SK-N-SH (cell line): ENCODE data around the gene RRH. TPM values are rescaled to one million over a fixed set of nuclear protein-coding genes. Genes with fewer than 3 reads are reported as not detected.

Experiments used
- CTCF ChIA-PET: fragments of 300-600, 350-600 bp; formaldehyde crosslinking; extraction: SDS; loops from one replicate; lab custom pipeline; 2021; lab: Yijun Ruan, JAX
- POLR2A ChIA-PET: fragments of 350-600 bp; sonication (Branson Sonifier 250); formaldehyde crosslinking; extraction: SDS; loops from one replicate; lab custom pipeline; 2020; ENCODE audit warnings: antibody characterized with exemption, inconsistent platforms; lab: Yijun Ruan, JAX
- DNase-seq: peaks from one replicate; pipeline ENCODE4 v3.0.0; 2012
- H2AFZ ChIP-seq: fragments of 200-600 bp; sonication (generic); 2 replicates; pipeline ENCODE4 v1.8.1; 2016; ENCODE audit warnings: antibody characterized with exemption, mild to moderate bottlenecking, low read depth
- H3F3A ChIP-seq: fragments of 200-600 bp; sonication (generic); replicated peaks from 2 replicates; pipeline ENCODE3; 2016; ENCODE audit warnings: antibody characterized with exemption, mild to moderate bottlenecking; ENCODE audit not compliant: insufficient read depth
- H3K27ac ChIP-seq, 2 experiments: fragments of 200-500 bp in 1 of 2; fragments of 200-600 bp in 1 of 2; sonication (Bioruptor generic) in 1 of 2; sonication (generic), shearing (Covaris generic) in 1 of 2; 2 replicates each; pipeline versions ENCODE4 v1.5.1 to v1.6.1; 2014 to 2016; ENCODE audit warnings: low read depth in 2 of 2, inconsistent platforms in 1 of 2, low read length in 1 of 2, mild to moderate bottlenecking in 1 of 2, mixed read lengths in 1 of 2
- H3K27me3 ChIP-seq: fragments of 200-600 bp; sonication (generic), shearing (Covaris generic); 2 replicates; pipeline ENCODE4 v1.6.1; 2016; ENCODE audit warnings: mixed run types; ENCODE audit not compliant: insufficient read depth
- H3K36me3 ChIP-seq, 2 experiments: fragments of 200-500 bp in 1 of 2; fragments of 200-600 bp in 1 of 2; sonication (Bioruptor generic) in 1 of 2; sonication (generic) in 1 of 2; replicated peaks in 1 of 2; 2 replicates each; pipeline versions ENCODE3 to v1.5.1; 2014 to 2016; ENCODE audit warnings: low read length in 1 of 2, mild to moderate bottlenecking in 1 of 2; ENCODE audit not compliant: insufficient read depth in 2 of 2, control insufficient read depth in 1 of 2
- H3K4me1 ChIP-seq, 2 experiments: fragments of 200-500 bp in 1 of 2; fragments of 200-600 bp in 1 of 2; sonication (Bioruptor generic) in 1 of 2; sonication (generic), shearing (Covaris generic) in 1 of 2; 2 replicates each; pipeline versions ENCODE4 v1.5.1 to v1.6.1; 2014 to 2016; ENCODE audit warnings: low read depth in 1 of 2, low read length in 1 of 2, mixed run types in 1 of 2; ENCODE audit not compliant: insufficient read depth in 2 of 2, control insufficient read depth in 1 of 2
- H3K4me2 ChIP-seq: fragments of 200-600 bp; sonication (generic), shearing (Covaris generic); 2 replicates; pipeline ENCODE4 v1.6.1; 2017; ENCODE audit warnings: mixed run types
- H3K4me3 ChIP-seq, 2 experiments: fragments of 200-500 bp in 1 of 2; fragments of 200-600 bp in 1 of 2; sonication (Bioruptor generic) in 1 of 2; sonication (generic), shearing (Covaris generic) in 1 of 2; 2 replicates each; pipeline versions ENCODE4 v1.5.1 to v1.8.1; 2014 to 2016; ENCODE audit warnings: low read depth in 2 of 2, inconsistent platforms in 1 of 2, low read length in 1 of 2, mild to moderate bottlenecking in 1 of 2, mixed read lengths in 1 of 2, moderate library complexity in 1 of 2
- H3K79me2 ChIP-seq: fragments of 200-600 bp; sonication (generic); 2 replicates; pipeline ENCODE4 v1.8.1; 2017; ENCODE audit warnings: mild to moderate bottlenecking; ENCODE audit not compliant: insufficient read depth
- H3K9ac ChIP-seq: fragments of 200-600 bp; sonication (generic); 2 replicates; pipeline ENCODE4 v1.6.1; 2017; ENCODE audit warnings: mixed run types
- H3K9me2 ChIP-seq: fragments of 200-600 bp; sonication (generic); 2 replicates; pipeline ENCODE4 v1.6.1; 2017; ENCODE audit warnings: mixed run types
- H3K9me3 ChIP-seq: fragments of 200-600 bp; sonication (generic); 2 replicates; pipeline ENCODE4 v1.6.1; 2017; ENCODE audit warnings: mixed run types, mild to moderate bottlenecking, moderate library complexity
- H4K20me1 ChIP-seq: fragments of 200-600 bp; sonication (generic); 2 replicates; pipeline ENCODE4 v1.6.1; 2017; ENCODE audit warnings: mild to moderate bottlenecking, mixed run types; ENCODE audit not compliant: insufficient read depth
- CHD2 ChIP-seq: fragments of 150-350 bp; IDR thresholded peaks from 2 replicates; pipeline ENCODE4 v1.6.1; 2018; ENCODE audit warnings: low read length; ENCODE audit not compliant: partially characterized antibody
- ELF1 ChIP-seq: IDR thresholded peaks from 2 replicates; pipeline ENCODE4 v1.4.0; 2012
- FOSL2 ChIP-seq: IDR thresholded peaks from 2 replicates; pipeline ENCODE4 v1.4.0; 2012; ENCODE audit warnings: low read depth, mild to moderate bottlenecking, moderate library complexity, borderline replicate concordance
- FOXJ3 ChIP-seq: sonication (generic); formaldehyde crosslinking; IDR thresholded peaks from 2 replicates; pipeline ENCODE4 v1.5.1; 2020; ENCODE audit warnings: mild to moderate bottlenecking, missing genetic modification reagents
- GABPA ChIP-seq: IDR thresholded peaks from 2 replicates; pipeline ENCODE4 v1.4.0; 2012; ENCODE audit warnings: low read depth, mild to moderate bottlenecking
- GATA2 ChIP-seq: sonication (generic); formaldehyde crosslinking; IDR thresholded peaks from 2 replicates; pipeline ENCODE4 v1.5.0; 2020; ENCODE audit warnings: mild to moderate bottlenecking, missing genetic modification reagents
- MAX ChIP-seq: IDR thresholded peaks from 2 replicates; pipeline ENCODE4 v1.4.0; 2012; ENCODE audit warnings: low read depth
- MEF2A ChIP-seq: IDR thresholded peaks from 2 replicates; pipeline ENCODE4 v1.4.0; 2012; ENCODE audit warnings: low read depth, borderline replicate concordance
- MXI1 ChIP-seq: IDR thresholded peaks from 2 replicates; pipeline ENCODE4 v1.6.1; 2012; ENCODE audit warnings: mild to moderate bottlenecking, low read depth, low read length, improper control_type of control experiment
- NFIC ChIP-seq: IDR thresholded peaks from 2 replicates; pipeline ENCODE4 v1.4.0; 2012; ENCODE audit warnings: borderline replicate concordance
- NRF1 ChIP-seq: IDR thresholded peaks from 2 replicates; pipeline ENCODE4 v1.6.1; 2012; ENCODE audit warnings: low read depth, mild to moderate bottlenecking, low read length
- POLR2AphosphoS5 ChIP-seq: IDR thresholded peaks from 2 replicates; pipeline ENCODE4 v1.6.1; 2012; ENCODE audit warnings: low read depth, low read length
- RAD21 ChIP-seq: IDR thresholded peaks from 2 replicates; pipeline ENCODE4 v1.6.1; 2012; ENCODE audit warnings: mild to moderate bottlenecking, low read length
- SIN3A ChIP-seq: IDR thresholded peaks from 2 replicates; pipeline ENCODE4 v1.6.1; 2012; ENCODE audit warnings: low read depth, mild to moderate bottlenecking, low read length, moderate library complexity, borderline replicate concordance
- TAF1 ChIP-seq: IDR thresholded peaks from 2 replicates; pipeline ENCODE4 v1.6.1; 2012; ENCODE audit warnings: low read depth, mild to moderate bottlenecking, low read length, moderate library complexity, borderline replicate concordance
- YY1 ChIP-seq: IDR thresholded peaks from 2 replicates; pipeline ENCODE4 v1.4.0; 2012; ENCODE audit warnings: low read depth, mild to moderate bottlenecking
- ZBTB33 ChIP-seq: IDR thresholded peaks from 2 replicates; pipeline ENCODE4 v1.4.0; 2012; ENCODE audit warnings: low read depth, borderline replicate concordance
- WGBS: methylation state at CpG from one replicate; pipeline ENCODE4 v1.1.6; 2017; ENCODE audit warnings: low lambda C conversion rate; 5-methylcytosine and 5-hydroxymethylcytosine counted together
- polyA plus RNA-seq, 3 experiments: library from polyadenylated mRNA; depleted of rRNA; stranded (reverse); fragments of >200 nt; gene quantifications; 2 replicates each; pipeline ENCODE4 v1.2.3, GENCODE V29; 2012

RRH gene
- polyA plus RNA-seq, 1 of the 3 experiments (the other 2 are of a cell fraction), result 0.05 TPM

- H4K20me1 ChIP-seq, result no peaks in the 10 kb centered on the region
- no peaks in the 10 kb centered on the region for H3K79me2 ChIP-seq
- ChIA-PET POLR2A (no interaction called here), CTCF (no interaction called here)
- no peak overlapping the region for H3K27ac ChIP-seq
- H3F3A ChIP-seq, result no peaks in the 10 kb centered on the region
- no peaks in the 10 kb centered on the region for H3K9me3 ChIP-seq
- H3K36me3 ChIP-seq, result no peaks in the 10 kb centered on the region
- 18% methylated on average over 5 of the region's 5 CpGs for WGBS
- H2AFZ ChIP-seq, result no peak overlapping the region
- no peak overlapping the region for H3K9ac ChIP-seq
- H3K4me3 ChIP-seq, result no peak overlapping the region
- no peak overlapping the region for H3K4me2 ChIP-seq
- H3K9me2 ChIP-seq, result no peaks in the 10 kb centered on the region
- H3K4me1 ChIP-seq, result no peaks in the 10 kb centered on the region
- no peaks in the 10 kb centered on the region for H3K27me3 ChIP-seq
- no peak for TF ChIP-seq MEF2A
- TF ChIP-seq SIN3A, result no peak
- TF ChIP-seq YY1, result no peak
- TF ChIP-seq NRF1, result no peak
- no peak for TF ChIP-seq FOSL2
- TF ChIP-seq RAD21, result no peak
- TF ChIP-seq POLR2AphosphoS5, result no peak
- no peak for TF ChIP-seq GATA2 (CRISPR knock-in tag)
- TF ChIP-seq MXI1, result no peak
- no peak for TF ChIP-seq MAX
- TF ChIP-seq FOXJ3 (CRISPR knock-in tag), result no peak
- no peak for TF ChIP-seq ELF1
- no peak for DNase-seq
Measured at GRCh38 chr4:109870061-109870460, 42.3 kb downstream of the RRH start.

GRCh38 chr4:109872065-109872464, 44.3 kb downstream of the RRH start:
- no peaks in the 10 kb centered on the region for H3K36me3 ChIP-seq
- no peak overlapping the region for H3K9ac ChIP-seq
- H3K9me2 ChIP-seq, result no peaks in the 10 kb centered on the region
- H3K27me3 ChIP-seq, result no peaks in the 10 kb centered on the region
- H3F3A ChIP-seq, result no peaks in the 10 kb centered on the region
- H2AFZ ChIP-seq, result no peak overlapping the region
- no peak overlapping the region for H3K4me2 ChIP-seq
- no peaks in the 10 kb centered on the region for H3K9me3 ChIP-seq
- H3K4me3 ChIP-seq, result no peak overlapping the region
- POLR2A ChIA-PET, result no interaction called here
- CTCF ChIA-PET, result no interaction called here
- no peaks in the 10 kb centered on the region for H3K4me1 ChIP-seq
- no peaks in the 10 kb centered on the region for H4K20me1 ChIP-seq
- no peak for TF ChIP-seq CHD2
- TF ChIP-seq ZBTB33, result no peak
- no peak for TF ChIP-seq TAF1
- no peak for TF ChIP-seq FOSL2
- no peak for TF ChIP-seq GABPA
- no peak for TF ChIP-seq NFIC
- no peak for TF ChIP-seq MEF2A
- no peak for TF ChIP-seq MXI1
- 50% methylated on average over 2 of the region's 2 CpGs for WGBS
- no peak overlapping the region for H3K27ac ChIP-seq
- DNase-seq, result no peak
- H3K79me2 ChIP-seq, result no peaks in the 10 kb centered on the region
